Neural progenitor cell (in vitro differentiated cells): Measurements from ENCODE around the gene VWF.

Experiments used
- EZH2 ChIP-seq: fragments of 200-600 bp; sonication (generic); IDR thresholded peaks from 2 replicates; pipeline ENCODE4 v1.6.1; 2017; ENCODE audit warnings: antibody characterized with exemption, mild to moderate bottlenecking, moderate library complexity
- EZH2phosphoT487 ChIP-seq: fragments of 200-600 bp; sonication (generic); IDR thresholded peaks from 2 replicates; pipeline ENCODE4 v1.6.1; 2017; ENCODE audit warnings: antibody characterized with exemption

DNA sequence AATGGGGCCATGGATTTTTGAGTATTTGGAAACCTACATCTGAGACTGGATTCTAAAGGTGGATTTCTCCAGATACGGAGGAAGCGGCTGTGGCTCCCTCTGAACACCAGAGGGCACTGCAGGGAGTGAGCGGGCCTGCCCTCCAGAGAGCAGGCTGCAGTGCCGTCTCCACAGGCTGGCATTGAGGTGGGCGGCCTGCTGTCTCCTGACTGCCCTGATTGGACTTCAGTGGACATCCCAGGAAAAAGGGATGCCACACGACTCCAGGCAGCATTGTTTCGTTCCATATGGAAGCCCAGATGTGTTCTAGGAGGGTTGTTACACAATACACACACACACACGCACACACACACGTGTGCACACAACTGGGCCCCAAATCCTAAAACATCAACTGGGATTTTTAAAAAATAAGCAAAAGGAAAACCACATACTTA, 158.5 kb downstream of the VWF start:
- no peak for TF ChIP-seq EZH2
- no peak for TF ChIP-seq EZH2phosphoT487
